HepG2 (cell line): Measurements from ENCODE around the gene RIPOR3. TPM values are rescaled to one million over a fixed set of nuclear protein-coding genes. Genes with fewer than 3 reads are reported as not detected.

Experiments used
- CENPX ChIP-seq: sonication (generic); formaldehyde crosslinking; IDR thresholded peaks from 2 replicates; pipeline ENCODE4 v1.9.0; 2021; ENCODE audit warnings: mild to moderate bottlenecking, missing genetic modification reagents, moderate library complexity
- NFKB2 ChIP-seq: sonication (generic); formaldehyde crosslinking; IDR thresholded peaks from 2 replicates; pipeline ENCODE4 v1.4.0; 2020; ENCODE audit warnings: missing genetic modification reagents, borderline replicate concordance
- ZBTB42 ChIP-seq: sonication (generic); formaldehyde crosslinking; IDR thresholded peaks from 2 replicates; pipeline ENCODE4 v1.5.0; 2020; ENCODE audit warnings: mild to moderate bottlenecking, missing genetic modification reagents
- ZC3H13 ChIP-seq: sonication (generic); formaldehyde crosslinking; IDR thresholded peaks from 2 replicates; pipeline ENCODE4 v1.8.1; 2023; ENCODE audit warnings: mild to moderate bottlenecking, missing genetic modification reagents, moderate library complexity
- ZNF691 ChIP-seq: sonication (generic); formaldehyde crosslinking; IDR thresholded peaks from 2 replicates; pipeline ENCODE4 v1.4.0; 2020; ENCODE audit warnings: missing genetic modification reagents, low read depth, mild to moderate bottlenecking, borderline replicate concordance
- ZNF776 ChIP-seq: sonication (generic); formaldehyde crosslinking; IDR thresholded peaks from 2 replicates; pipeline ENCODE4 v1.4.0; 2020; ENCODE audit warnings: mild to moderate bottlenecking, missing genetic modification reagents
- ZNF792 ChIP-seq: IDR thresholded peaks from 2 replicates; pipeline ENCODE4 v1.6.1; 2016
- ZNF879 ChIP-seq: sonication (generic); formaldehyde crosslinking; IDR thresholded peaks from 2 replicates; pipeline ENCODE4 v1.8.1; 2023; ENCODE audit warnings: missing genetic modification reagents
- polyA plus RNA-seq, 8 experiments: library from polyadenylated mRNA; depleted of rRNA in 3 of 8; stranded (reverse) in 7 of 8; unstranded in 1 of 8; fragments of >200 nt; fragmentation: Illumina TruSeq in 4 of 8; extraction: Trizol in 4 of 8; gene quantifications; 2 replicates each; pipeline versions ENCODE4 v1.2.1 to v1.2.3, GENCODE V29; 2011 to 2016; ENCODE audit warnings: low read depth in 4 of 8, missing spikeins in 1 of 8, mixed read lengths in 1 of 8; ENCODE audit not compliant: insufficient read depth in 1 of 8
- total RNA-seq, 5 experiments: library from RNA; depleted of rRNA; stranded (reverse); fragments of >200 nt; fragmentation: Illumina TruSeq; extraction: Trizol; gene quantifications; 2 replicates each; pipeline ENCODE4 v1.2.3, GENCODE V29; 2016; ENCODE audit warnings: low read depth in 1 of 5
- TF ChIP-seq, protein P1 (sequence below): IDR thresholded peaks from 2 replicates; pipeline ENCODE4 v1.6.1; 2016; ENCODE audit warnings: missing compliant biosample characterization, missing genetic modification reagents, borderline replicate concordance
- TF ChIP-seq, protein P2 (sequence below): sonication (generic); formaldehyde crosslinking; IDR thresholded peaks from 2 replicates; pipeline ENCODE4 v1.8.1; 2022; ENCODE audit warnings: mild to moderate bottlenecking, missing genetic modification reagents
- TF ChIP-seq, protein P3 (sequence below): sonication (generic); formaldehyde crosslinking; conservative IDR thresholded peaks from 2 replicates; pipeline ENCODE4 v1.4.0; 2020; ENCODE audit warnings: missing genetic modification reagents
- TF ChIP-seq, protein P4 (sequence below): sonication (generic); formaldehyde crosslinking; IDR thresholded peaks from 2 replicates; pipeline ENCODE4 v1.4.0; 2020; ENCODE audit warnings: low read depth, mild to moderate bottlenecking, missing genetic modification reagents
- TF ChIP-seq, protein P5 (sequence below): sonication (generic); formaldehyde crosslinking; IDR thresholded peaks from 2 replicates; pipeline ENCODE4 v1.5.0; 2020; ENCODE audit warnings: mild to moderate bottlenecking, missing genetic modification reagents, borderline replicate concordance

The RIPOR3 gene
- total and polyA plus RNA-seq, 2 of the 13 experiments (the other 11 are each of a cell fraction or from before 2014, with no cell fraction given) = 0.18 TPM; not detected in 1

DNA sequence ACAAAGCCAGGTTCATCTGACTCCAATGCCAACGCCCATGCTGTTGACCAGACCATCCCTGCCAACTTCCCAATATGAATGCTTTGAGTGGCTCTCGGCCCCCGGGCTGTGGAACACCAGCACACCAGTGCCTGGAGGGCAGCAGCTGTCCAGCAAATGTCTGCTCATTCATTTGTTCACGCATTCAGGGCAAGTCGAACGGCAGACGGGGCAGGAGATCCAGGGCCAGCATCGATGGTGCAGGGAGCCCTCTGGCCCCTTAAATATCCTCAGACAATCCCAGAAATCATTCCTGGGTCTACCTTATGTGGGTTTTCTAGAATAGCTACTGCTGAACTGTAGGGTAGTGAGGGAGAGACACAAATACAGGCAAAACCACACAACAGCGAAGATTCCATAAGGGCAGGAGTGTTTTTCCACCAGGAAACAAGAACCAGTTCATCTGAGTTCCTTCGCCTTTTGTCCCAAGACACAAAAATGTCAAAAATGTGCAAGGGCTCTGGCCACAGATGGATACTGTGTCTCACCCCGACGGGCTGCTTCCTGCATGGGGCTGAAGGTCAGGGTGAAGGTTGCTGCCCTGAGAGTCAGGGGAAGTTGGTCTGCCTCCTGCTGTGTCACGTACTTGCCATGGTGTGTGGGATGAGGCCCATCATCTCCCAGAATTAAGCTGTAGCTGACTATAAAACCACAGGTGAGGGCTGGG is 15.5 kb downstream of the RIPOR3 start (continued):
- TF ChIP-seq ZBTB42 = no peak
- peak; percentile 65; the same call in 1 of the 2 replicates for TF ChIP-seq NFKB2 (CRISPR knock-in tag)
- TF ChIP-seq, protein P1, sequence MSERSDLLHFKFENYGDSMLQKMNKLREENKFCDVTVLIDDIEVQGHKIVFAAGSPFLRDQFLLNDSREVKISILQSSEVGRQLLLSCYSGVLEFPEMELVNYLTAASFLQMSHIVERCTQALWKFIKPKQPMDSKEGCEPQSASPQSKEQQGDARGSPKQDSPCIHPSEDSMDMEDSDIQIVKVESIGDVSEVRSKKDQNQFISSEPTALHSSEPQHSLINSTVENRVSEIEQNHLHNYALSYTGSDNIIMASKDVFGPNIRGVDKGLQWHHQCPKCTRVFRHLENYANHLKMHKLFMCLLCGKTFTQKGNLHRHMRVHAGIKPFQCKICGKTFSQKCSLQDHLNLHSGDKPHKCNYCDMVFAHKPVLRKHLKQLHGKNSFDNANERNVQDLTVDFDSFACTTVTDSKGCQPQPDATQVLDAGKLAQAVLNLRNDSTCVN (CRISPR knock-in tag) = no peak; the same call in 1 of the 2 replicates
- TF ChIP-seq ZC3H13 = no peak
- peak; percentile 95 for TF ChIP-seq ZNF691 (CRISPR knock-in tag)
- TF ChIP-seq ZNF792 = peak; percentile 30; the same call in 1 of the 2 replicates
- TF ChIP-seq, protein P2, sequence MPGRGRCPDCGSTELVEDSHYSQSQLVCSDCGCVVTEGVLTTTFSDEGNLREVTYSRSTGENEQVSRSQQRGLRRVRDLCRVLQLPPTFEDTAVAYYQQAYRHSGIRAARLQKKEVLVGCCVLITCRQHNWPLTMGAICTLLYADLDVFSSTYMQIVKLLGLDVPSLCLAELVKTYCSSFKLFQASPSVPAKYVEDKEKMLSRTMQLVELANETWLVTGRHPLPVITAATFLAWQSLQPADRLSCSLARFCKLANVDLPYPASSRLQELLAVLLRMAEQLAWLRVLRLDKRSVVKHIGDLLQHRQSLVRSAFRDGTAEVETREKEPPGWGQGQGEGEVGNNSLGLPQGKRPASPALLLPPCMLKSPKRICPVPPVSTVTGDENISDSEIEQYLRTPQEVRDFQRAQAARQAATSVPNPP = no peak
- TF ChIP-seq, protein P3, sequence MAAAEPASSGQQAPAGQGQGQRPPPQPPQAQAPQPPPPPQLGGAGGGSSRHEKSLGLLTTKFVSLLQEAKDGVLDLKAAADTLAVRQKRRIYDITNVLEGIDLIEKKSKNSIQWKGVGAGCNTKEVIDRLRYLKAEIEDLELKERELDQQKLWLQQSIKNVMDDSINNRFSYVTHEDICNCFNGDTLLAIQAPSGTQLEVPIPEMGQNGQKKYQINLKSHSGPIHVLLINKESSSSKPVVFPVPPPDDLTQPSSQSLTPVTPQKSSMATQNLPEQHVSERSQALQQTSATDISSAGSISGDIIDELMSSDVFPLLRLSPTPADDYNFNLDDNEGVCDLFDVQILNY (CRISPR knock-in tag) = no peak
- TF ChIP-seq CENPX (CRISPR knock-in tag) = no peak
- TF ChIP-seq, protein P4, sequence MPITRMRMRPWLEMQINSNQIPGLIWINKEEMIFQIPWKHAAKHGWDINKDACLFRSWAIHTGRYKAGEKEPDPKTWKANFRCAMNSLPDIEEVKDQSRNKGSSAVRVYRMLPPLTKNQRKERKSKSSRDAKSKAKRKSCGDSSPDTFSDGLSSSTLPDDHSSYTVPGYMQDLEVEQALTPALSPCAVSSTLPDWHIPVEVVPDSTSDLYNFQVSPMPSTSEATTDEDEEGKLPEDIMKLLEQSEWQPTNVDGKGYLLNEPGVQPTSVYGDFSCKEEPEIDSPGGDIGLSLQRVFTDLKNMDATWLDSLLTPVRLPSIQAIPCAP = no peak
- TF ChIP-seq, protein P5, sequence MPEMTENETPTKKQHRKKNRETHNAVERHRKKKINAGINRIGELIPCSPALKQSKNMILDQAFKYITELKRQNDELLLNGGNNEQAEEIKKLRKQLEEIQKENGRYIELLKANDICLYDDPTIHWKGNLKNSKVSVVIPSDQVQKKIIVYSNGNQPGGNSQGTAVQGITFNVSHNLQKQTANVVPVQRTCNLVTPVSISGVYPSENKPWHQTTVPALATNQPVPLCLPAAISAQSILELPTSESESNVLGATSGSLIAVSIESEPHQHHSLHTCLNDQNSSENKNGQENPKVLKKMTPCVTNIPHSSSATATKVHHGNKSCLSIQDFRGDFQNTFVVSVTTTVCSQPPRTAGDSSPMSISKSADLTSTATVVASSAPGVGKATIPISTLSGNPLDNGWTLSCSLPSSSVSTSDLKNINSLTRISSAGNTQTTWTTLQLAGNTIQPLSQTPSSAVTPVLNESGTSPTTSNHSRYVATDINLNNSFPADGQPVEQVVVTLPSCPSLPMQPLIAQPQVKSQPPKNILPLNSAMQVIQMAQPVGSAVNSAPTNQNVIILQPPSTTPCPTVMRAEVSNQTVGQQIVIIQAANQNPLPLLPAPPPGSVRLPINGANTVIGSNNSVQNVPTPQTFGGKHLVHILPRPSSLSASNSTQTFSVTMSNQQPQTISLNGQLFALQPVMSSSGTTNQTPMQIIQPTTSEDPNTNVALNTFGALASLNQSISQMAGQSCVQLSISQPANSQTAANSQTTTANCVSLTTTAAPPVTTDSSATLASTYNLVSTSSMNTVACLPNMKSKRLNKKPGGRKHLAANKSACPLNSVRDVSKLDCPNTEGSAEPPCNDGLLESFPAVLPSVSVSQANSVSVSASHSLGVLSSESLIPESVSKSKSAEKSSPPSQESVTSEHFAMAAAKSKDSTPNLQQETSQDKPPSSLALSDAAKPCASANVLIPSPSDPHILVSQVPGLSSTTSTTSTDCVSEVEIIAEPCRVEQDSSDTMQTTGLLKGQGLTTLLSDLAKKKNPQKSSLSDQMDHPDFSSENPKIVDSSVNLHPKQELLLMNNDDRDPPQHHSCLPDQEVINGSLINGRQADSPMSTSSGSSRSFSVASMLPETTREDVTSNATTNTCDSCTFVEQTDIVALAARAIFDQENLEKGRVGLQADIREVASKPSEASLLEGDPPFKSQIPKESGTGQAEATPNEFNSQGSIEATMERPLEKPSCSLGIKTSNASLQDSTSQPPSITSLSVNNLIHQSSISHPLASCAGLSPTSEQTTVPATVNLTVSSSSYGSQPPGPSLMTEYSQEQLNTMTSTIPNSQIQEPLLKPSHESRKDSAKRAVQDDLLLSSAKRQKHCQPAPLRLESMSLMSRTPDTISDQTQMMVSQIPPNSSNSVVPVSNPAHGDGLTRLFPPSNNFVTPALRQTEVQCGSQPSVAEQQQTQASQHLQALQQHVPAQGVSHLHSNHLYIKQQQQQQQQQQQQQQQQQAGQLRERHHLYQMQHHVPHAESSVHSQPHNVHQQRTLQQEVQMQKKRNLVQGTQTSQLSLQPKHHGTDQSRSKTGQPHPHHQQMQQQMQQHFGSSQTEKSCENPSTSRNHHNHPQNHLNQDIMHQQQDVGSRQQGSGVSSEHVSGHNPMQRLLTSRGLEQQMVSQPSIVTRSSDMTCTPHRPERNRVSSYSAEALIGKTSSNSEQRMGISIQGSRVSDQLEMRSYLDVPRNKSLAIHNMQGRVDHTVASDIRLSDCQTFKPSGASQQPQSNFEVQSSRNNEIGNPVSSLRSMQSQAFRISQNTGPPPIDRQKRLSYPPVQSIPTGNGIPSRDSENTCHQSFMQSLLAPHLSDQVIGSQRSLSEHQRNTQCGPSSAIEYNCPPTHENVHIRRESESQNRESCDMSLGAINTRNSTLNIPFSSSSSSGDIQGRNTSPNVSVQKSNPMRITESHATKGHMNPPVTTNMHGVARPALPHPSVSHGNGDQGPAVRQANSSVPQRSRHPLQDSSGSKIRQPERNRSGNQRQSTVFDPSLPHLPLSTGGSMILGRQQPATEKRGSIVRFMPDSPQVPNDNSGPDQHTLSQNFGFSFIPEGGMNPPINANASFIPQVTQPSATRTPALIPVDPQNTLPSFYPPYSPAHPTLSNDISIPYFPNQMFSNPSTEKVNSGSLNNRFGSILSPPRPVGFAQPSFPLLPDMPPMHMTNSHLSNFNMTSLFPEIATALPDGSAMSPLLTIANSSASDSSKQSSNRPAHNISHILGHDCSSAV (CRISPR knock-in tag) = no peak
- 0 out of 2 replicates have a peak, but pooled peaks have one; percentile 23 for TF ChIP-seq ZNF776 (CRISPR knock-in tag)
- no peak for TF ChIP-seq ZNF879
